IMR-90 (cell line): Measurements from ENCODE around the gene PSORS1C2. TPM values are rescaled to one million over a fixed set of nuclear protein-coding genes. Genes with fewer than 3 reads are reported as not detected.

Experiments
- ATAC-seq: fragments of 200-7000 bp; cut with Tn5 transposase; 2 replicates; pipeline ENCODE4 v1.9.1; 2020; ENCODE audit warnings: low read depth, mild to moderate bottlenecking, moderate library complexity
- BruUV-seq: library from RNA; stranded (reverse); fragments of 400-500 nt; replicated peaks from 2 replicates; lab custom pipeline; 2021; lab: Mats Ljungman, UMichigan
- CTCF ChIA-PET: fragments of 300-600 bp; formaldehyde crosslinking; extraction: SDS; loops from one replicate; lab custom pipeline; 2021; ENCODE audit warnings: antibody characterized with exemption; lab: Yijun Ruan, JAX
- POLR2A ChIA-PET: fragments of 300-600 bp; sonication (Branson Sonifier 250); formaldehyde crosslinking; loops from one replicate; lab custom pipeline; 2022; ENCODE audit warnings: antibody characterized with exemption; ENCODE audit not compliant: unreplicated experiment; lab: Charles Lee
- DNase-seq: peaks from one replicate; pipeline ENCODE4 v3.0.0; 2013
- H2AFZ ChIP-seq: replicated peaks from 2 replicates; pipeline ENCODE3; 2013; ENCODE audit warnings: low read length, mild to moderate bottlenecking; ENCODE audit not compliant: poor library complexity
- H2AK5ac ChIP-seq: 2 replicates; pipeline ENCODE4 v1.6.1; 2013; ENCODE audit warnings: low read depth, low read length, inconsistent platforms
- H2AK9ac ChIP-seq: replicated peaks from 2 replicates; pipeline ENCODE3; 2013; ENCODE audit warnings: mild to moderate bottlenecking, low read depth, low read length, moderate library complexity; ENCODE audit not compliant: poor library complexity
- H2BK120ac ChIP-seq: 2 replicates; pipeline ENCODE4 v1.6.1; 2013; ENCODE audit warnings: low read depth, low read length, inconsistent platforms
- H2BK15ac ChIP-seq: 3 replicates; pipeline ENCODE4 v1.6.1; 2013; ENCODE audit warnings: low read depth, low read length, inconsistent platforms
- H2BK20ac ChIP-seq: 2 replicates; pipeline ENCODE4 v1.6.1; 2013; ENCODE audit warnings: low read depth, mild to moderate bottlenecking, inconsistent platforms, low read length, moderate library complexity
- H2BK5ac ChIP-seq: 2 replicates; pipeline ENCODE4 v1.6.1; 2013; ENCODE audit warnings: mild to moderate bottlenecking, low read depth, low read length, inconsistent platforms; ENCODE audit not compliant: poor library complexity, severe bottlenecking
- H3K14ac ChIP-seq: replicated peaks from 2 replicates; pipeline ENCODE4 v1.6.1; 2013; ENCODE audit warnings: low read depth, low read length, inconsistent platforms
- H3K18ac ChIP-seq: 2 replicates; pipeline ENCODE4 v1.6.1; 2013; ENCODE audit warnings: low read depth, low read length, control low read depth
- H3K23ac ChIP-seq: 2 replicates; pipeline ENCODE4 v1.6.1; 2013; ENCODE audit warnings: low read depth, low read length, inconsistent platforms
- H3K27ac ChIP-seq: 2 replicates; pipeline ENCODE4 v1.5.1; 2013; ENCODE audit warnings: mild to moderate bottlenecking, control low read depth, low read length; ENCODE audit not compliant: insufficient read depth
- H3K27me3 ChIP-seq: 2 replicates; pipeline ENCODE4 v1.6.1; 2013; ENCODE audit warnings: low read length; ENCODE audit not compliant: control insufficient read depth, insufficient read depth
- H3K36me3 ChIP-seq: 2 replicates; pipeline ENCODE4 v1.6.1; 2013; ENCODE audit warnings: low read length, mixed read lengths; ENCODE audit not compliant: control insufficient read depth, insufficient read depth
- H3K4ac ChIP-seq: 2 replicates; pipeline ENCODE4 v1.6.1; 2013; ENCODE audit warnings: low read depth, low read length, inconsistent platforms
- H3K4me1 ChIP-seq: 2 replicates; pipeline ENCODE4 v1.6.1; 2013; ENCODE audit warnings: low read length, mixed read lengths; ENCODE audit not compliant: control insufficient read depth, insufficient read depth
- H3K4me2 ChIP-seq: 2 replicates; pipeline ENCODE4 v1.6.1; 2013; ENCODE audit warnings: low read depth, mild to moderate bottlenecking, control low read depth, low read length, moderate library complexity
- H3K4me3 ChIP-seq: 2 replicates; pipeline ENCODE4 v1.5.1; 2013; ENCODE audit warnings: low read depth, mild to moderate bottlenecking, control low read depth, low read length, moderate library complexity; ENCODE audit not compliant: insufficient read depth
- H3K56ac ChIP-seq: 2 replicates; pipeline ENCODE4 v1.6.1; 2013; ENCODE audit warnings: low read length, inconsistent platforms; ENCODE audit not compliant: insufficient read depth; ENCODE audit errors: extremely low read depth
- H3K79me1 ChIP-seq, 2 experiments: 2 replicates each; pipeline ENCODE4 v1.6.1; 2013; ENCODE audit warnings: low read length in 2 of 2, inconsistent platforms in 1 of 2, low read depth in 1 of 2
- H3K9ac ChIP-seq: 2 replicates; pipeline ENCODE4 v1.6.1; 2013; ENCODE audit warnings: low read depth, low read length, control low read depth
- H3K9me1 ChIP-seq: 2 replicates; pipeline ENCODE4 v1.6.1; 2013; ENCODE audit warnings: low read length, inconsistent platforms; ENCODE audit not compliant: insufficient read depth
- H3K9me3 ChIP-seq: 2 replicates; pipeline ENCODE4 v1.6.1; 2013; ENCODE audit warnings: low read length; ENCODE audit not compliant: control insufficient read depth, insufficient read depth
- H4K20me1 ChIP-seq: 2 replicates; pipeline ENCODE4 v1.6.1; 2013; ENCODE audit warnings: low read length, inconsistent platforms; ENCODE audit not compliant: insufficient read depth
- H4K5ac ChIP-seq: 2 replicates; pipeline ENCODE4 v1.6.1; 2013; ENCODE audit warnings: mild to moderate bottlenecking, low read depth, low read length, control low read depth
- H4K8ac ChIP-seq, 2 experiments: 2 replicates each; pipeline ENCODE4 v1.6.1; 2013; ENCODE audit warnings: low read depth in 2 of 2, low read length in 2 of 2, control low read depth in 1 of 2, inconsistent platforms in 1 of 2
- H4K91ac ChIP-seq: 2 replicates; pipeline ENCODE4 v1.6.1; 2013; ENCODE audit warnings: low read depth, low read length, inconsistent platforms; ENCODE audit not compliant: insufficient read depth
- BHLHE40 ChIP-seq: fragments of 150-350 bp; IDR thresholded peaks from 2 replicates; pipeline ENCODE4 v1.6.1; 2016; ENCODE audit warnings: mild to moderate bottlenecking, low read depth, low read length
- CEBPB ChIP-seq: IDR thresholded peaks from 2 replicates; pipeline ENCODE4 v1.6.1; 2012; ENCODE audit warnings: low read depth, low read length, improper control_type of control experiment
- CHD1 ChIP-seq: IDR thresholded peaks from 2 replicates; pipeline ENCODE4 v1.6.1; 2012; ENCODE audit warnings: low read depth, low read length, improper control_type of control experiment
- ELK1 ChIP-seq: fragments of 150-350 bp; IDR thresholded peaks from 2 replicates; pipeline ENCODE4 v1.6.1; 2016; ENCODE audit warnings: low read depth, mild to moderate bottlenecking, low read length, moderate library complexity, borderline replicate concordance
- FOS ChIP-seq: fragments of 150-350 bp; IDR thresholded peaks from 2 replicates; pipeline ENCODE4 v1.6.1; 2016; ENCODE audit warnings: low read depth, low read length
- MAFK ChIP-seq: IDR thresholded peaks from 2 replicates; pipeline ENCODE4 v1.6.1; 2012; ENCODE audit warnings: low read depth, low read length, improper control_type of control experiment
- MAZ ChIP-seq: IDR thresholded peaks from 2 replicates; pipeline ENCODE4 v1.6.1; 2012; ENCODE audit warnings: low read depth, mild to moderate bottlenecking, low read length, improper control_type of control experiment, moderate library complexity, borderline replicate concordance
- MXI1 ChIP-seq: IDR thresholded peaks from 2 replicates; pipeline ENCODE4 v1.6.1; 2012; ENCODE audit warnings: low read depth, mild to moderate bottlenecking, low read length, moderate library complexity, borderline replicate concordance
- NFE2L2 ChIP-seq: fragments of 150-350 bp; IDR thresholded peaks from 2 replicates; pipeline ENCODE4 v1.6.1; 2016; ENCODE audit warnings: low read depth, mild to moderate bottlenecking, low read length
- POLR2A ChIP-seq: IDR thresholded peaks from 2 replicates; pipeline ENCODE4 v1.6.1; 2012; ENCODE audit warnings: mild to moderate bottlenecking, low read depth, low read length
- RAD21 ChIP-seq: IDR thresholded peaks from 2 replicates; pipeline ENCODE4 v1.6.1; 2012; ENCODE audit warnings: low read length, improper control_type of control experiment
- RCOR1 ChIP-seq: IDR thresholded peaks from 2 replicates; pipeline ENCODE4 v1.6.1; 2012; ENCODE audit warnings: mild to moderate bottlenecking, low read length, improper control_type of control experiment; ENCODE audit not compliant: insufficient replicate concordance
- RFX5 ChIP-seq: IDR thresholded peaks from 2 replicates; pipeline ENCODE4 v1.8.0; 2012; ENCODE audit warnings: low read depth, mild to moderate bottlenecking, low read length, moderate library complexity
- SMC3 ChIP-seq: fragments of 150-350 bp; IDR thresholded peaks from 2 replicates; pipeline ENCODE4 v1.6.1; 2016; ENCODE audit warnings: low read depth, mild to moderate bottlenecking, antibody characterized with exemption, low read length, moderate library complexity
- WGBS, 2 experiments: methylation state at CpG; one replicate each; pipeline versions ENCODE4 v1.1.5 to v1.1.7; 2013; ENCODE audit warnings: missing lambda C conversion rate in 2 of 2; ENCODE audit not compliant: insufficient read length in 1 of 2; ENCODE audit errors: extremely low coverage in 2 of 2; 5-methylcytosine and 5-hydroxymethylcytosine counted together
- dilution Hi-C: fragments of 300-500 bp; cut with HindIII; formaldehyde crosslinking; loops from one replicate; pipeline ENCODE4 v1.14.3; 2018; ENCODE audit warnings: low sequenced_read_pairs; ENCODE audit not compliant: unreplicated experiment
- in situ Hi-C: fragments of 300-500 bp; cut with MboI; formaldehyde crosslinking; loops from 3 replicates; pipeline ENCODE4 v1.14.3; 2019; ENCODE audit warnings: low sequenced_read_pairs, inconsistent platforms, mixed read lengths
- intact Hi-C: fragments of 100-400 bp; cut with micrococcal nuclease; formaldehyde crosslinking; loops from 2 replicates; pipeline ENCODE4 v1.10.0; 2022
- polyA plus RNA-seq, 3 experiments: library from polyadenylated mRNA; depleted of rRNA; stranded (reverse); fragments of >200 nt; gene quantifications; 2 replicates each; pipeline ENCODE4 v1.2.3, GENCODE V29; 2012; ENCODE audit warnings: low replicate concordance in 1 of 3
- total RNA-seq: library from RNA; depleted of rRNA; stranded (reverse); fragments of >200 nt; gene quantifications from 2 replicates; pipeline ENCODE4 v1.2.3, GENCODE V29; 2012
- TF ChIP-seq, protein P1 (sequence below): fragments of 150-350 bp; IDR thresholded peaks from 2 replicates; pipeline ENCODE4 v1.6.1; 2017; ENCODE audit warnings: mild to moderate bottlenecking, antibody characterized with exemption, low read length, low read depth

Gene PSORS1C2
- total and polyA plus RNA-seq, 2 of the 4 experiments (the other 2 are of a cell fraction), result not detected

GRCh38 chr6:31120151-31120915 is 18.5 kb downstream of the PSORS1C2 start, which contains the start of gene CDSN:
CDSN (minus strand) TSS chr6:31120446; CDS start chr6:31120419, 27 bp downstream.
- no peak within 1 kb of the TSS for H3K4ac ChIP-seq
- ATAC-seq, result no peak
- no peaks in the 10 kb centered on the region for H3K36me3 ChIP-seq
- no peak within 1 kb of the TSS for H3K4me2 ChIP-seq
- no peak within 1 kb of the TSS for H2BK20ac ChIP-seq
- H3K23ac ChIP-seq, result no peak within 1 kb of the TSS
- in situ Hi-C loops, result no loop called here
- no peak within 1 kb of the TSS for H2AK9ac ChIP-seq
- H4K91ac ChIP-seq, result no peak within 1 kb of the TSS
- no peak within 1 kb of the TSS for H3K18ac ChIP-seq
- no peak within 1 kb of the TSS for H4K8ac ChIP-seq
- no peaks in the 10 kb centered on the region for H3K9me3 ChIP-seq
- H3K4me3 ChIP-seq, result no peak within 1 kb of the TSS
- ChIA-PET POLR2A (no interaction called here), CTCF (no interaction called here)
- WGBS, 2 experiments, result 92% methylated on average over 16 of the region's 26 CpGs; no CpG with 5 or more reads in 1 of the 2 experiments
- no peaks in the 10 kb centered on the region for H4K20me1 ChIP-seq
- H3K9me1 ChIP-seq, result peaks cover under 1% of the 10 kb centered on the region
- peaks cover 0 to 3% of the 10 kb centered on the region in 2 experiments; a peak in 2 of 4 replicates for H3K79me1 ChIP-seq
- TF ChIP-seq RCOR1 (no peak), CHD1 (no peak), RFX5 (no peak), SMC3 (no peak), MAZ (no peak), CEBPB (no peak), ELK1 (no peak), MXI1 (no peak), RAD21 (no peak), POLR2A (no peak), FOS (no peak), MAFK (no peak), BHLHE40 (no peak), NFE2L2 (no peak)
- TF ChIP-seq, protein P1, sequence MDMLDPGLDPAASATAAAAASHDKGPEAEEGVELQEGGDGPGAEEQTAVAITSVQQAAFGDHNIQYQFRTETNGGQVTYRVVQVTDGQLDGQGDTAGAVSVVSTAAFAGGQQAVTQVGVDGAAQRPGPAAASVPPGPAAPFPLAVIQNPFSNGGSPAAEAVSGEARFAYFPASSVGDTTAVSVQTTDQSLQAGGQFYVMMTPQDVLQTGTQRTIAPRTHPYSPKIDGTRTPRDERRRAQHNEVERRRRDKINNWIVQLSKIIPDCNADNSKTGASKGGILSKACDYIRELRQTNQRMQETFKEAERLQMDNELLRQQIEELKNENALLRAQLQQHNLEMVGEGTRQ, result no peak
- dilution Hi-C loops, result no loop called here
- H3K27me3 ChIP-seq, result peaks cover 3% of the 10 kb centered on the region; the same call in 1 of the 2 replicates
- BruUV-seq, result no TSS peak
- H2BK120ac ChIP-seq, result no peak within 1 kb of the TSS
- H3K56ac ChIP-seq, result no peak within 1 kb of the TSS
- H4K5ac ChIP-seq, result no peak within 1 kb of the TSS
- no peak for DNase-seq
- peaks cover 2% of the 10 kb centered on the region for H3K4me1 ChIP-seq
- intact Hi-C loops, result no loop called here
- no peak within 1 kb of the TSS for H2BK15ac ChIP-seq
- no peak within 1 kb of the TSS for H3K27ac ChIP-seq
- no peak within 1 kb of the TSS for H2AFZ ChIP-seq
- H2BK5ac ChIP-seq, result no peak within 1 kb of the TSS
- no peak within 1 kb of the TSS for H3K14ac ChIP-seq
- no peak within 1 kb of the TSS for H3K9ac ChIP-seq
- no peak within 1 kb of the TSS for H2AK5ac ChIP-seq
